Stomach smooth muscle (tissue), 2 donors: ENCODE measurements around the gene THAP4.
"Not testable (repeated sequence)": the region's sequence is repeated elsewhere in the genome, so short reads cannot be mapped to it uniquely, and the experiment has no call there.

Experiments
- H3K27ac ChIP-seq: one replicate; pipeline ENCODE4 v1.7.0; 2013; ENCODE audit warnings: mild to moderate bottlenecking, low read length, inconsistent platforms
- H3K27me3 ChIP-seq, 2 donors: one replicate each; pipeline ENCODE4 v1.7.0; 2013; ENCODE audit warnings: low read length in 2 of 2; ENCODE audit not compliant: insufficient read depth in 2 of 2, control insufficient read depth in 1 of 2
- H3K36me3 ChIP-seq, 2 donors: one replicate each; pipeline ENCODE4 v1.7.0; 2013; ENCODE audit warnings: low read length in 2 of 2; ENCODE audit not compliant: control insufficient read depth in 2 of 2, insufficient read depth in 2 of 2
- H3K4me1 ChIP-seq: one replicate; pipeline ENCODE4 v1.7.0; 2013; ENCODE audit warnings: low read length; ENCODE audit not compliant: control insufficient read depth, insufficient read depth
- H3K4me3 ChIP-seq, 2 donors: one replicate each; pipeline ENCODE4 v1.7.0; 2013; ENCODE audit warnings: low read length in 2 of 2
- H3K9ac ChIP-seq, 2 donors: one replicate each; pipeline ENCODE4 v1.7.0; 2013; ENCODE audit warnings: low read length in 2 of 2, mild to moderate bottlenecking in 1 of 2
- H3K9me3 ChIP-seq, 2 donors: one replicate each; pipeline ENCODE4 v1.7.0; 2013; ENCODE audit warnings: low read length in 2 of 2; ENCODE audit not compliant: control insufficient read depth in 2 of 2
- donor health status: healthy.
- donor health status: Pancreatic carcinoma.

The THAP4 gene

GRCh38 chr2:241579281-241579680 lies 57.7 kb downstream of the THAP4 start:
- H3K27ac ChIP-seq = no peak overlapping the region
- H3K9ac ChIP-seq = no peak overlapping the region
- peaks cover 12% of the 10 kb centered on the region for H3K4me1 ChIP-seq
- peaks cover 15 to 18% of the 10 kb centered on the region in 2 donors for H3K36me3 ChIP-seq
- H3K4me3 ChIP-seq = no peak overlapping the region
- peaks cover 0 to 4% of the 10 kb centered on the region in 2 donors for H3K9me3 ChIP-seq
- no peaks in the 10 kb centered on the region for H3K27me3 ChIP-seq

GRCh38 chr2:241577413-241578122 lies 59.4 kb downstream of the THAP4 start:
- peaks cover 12% of the 10 kb centered on the region for H3K4me1 ChIP-seq
- peaks cover 0 to 2% of the 10 kb centered on the region in 2 donors for H3K9me3 ChIP-seq
- H3K4me3 ChIP-seq = peak overlapping the region in 1 of 2 donors; percentile 35
- H3K27me3 ChIP-seq = no peaks in the 10 kb centered on the region
- peaks cover 5 to 16% of the 10 kb centered on the region in 2 donors for H3K36me3 ChIP-seq
- no peak overlapping the region for H3K27ac ChIP-seq
- H3K9ac ChIP-seq = no peak overlapping the region

GRCh38 chr2:241576293-241576654 lies 60.7 kb downstream of the THAP4 start:
- Histone ChIP-seq H3K36me3 (peaks cover 7 to 9% of the 10 kb centered on the region in 2 donors), H3K9ac (no peak overlapping the region), H3K27ac (no peak overlapping the region)

GRCh38 chr2:241575624-241576292 lies 61.2 kb downstream of the THAP4 start:
- H3K9me3 ChIP-seq = no peaks in the 10 kb centered on the region
- H3K4me1 ChIP-seq = peaks cover 12% of the 10 kb centered on the region
- no peak overlapping the region for H3K27ac ChIP-seq
- H3K9ac ChIP-seq = no peak overlapping the region
- H3K27me3 ChIP-seq = no peaks in the 10 kb centered on the region
- no peak overlapping the region for H3K4me3 ChIP-seq
- peaks cover 8 to 9% of the 10 kb centered on the region in 2 donors for H3K36me3 ChIP-seq

More at GRCh38 chr2:241576293-241576654, 60.7 kb downstream of the THAP4 start:
- Histone ChIP-seq H3K4me3 (no peak overlapping the region), H3K27me3 (no peaks in the 10 kb centered on the region), H3K9me3 (no peaks in the 10 kb centered on the region), H3K4me1 (peaks cover 12% of the 10 kb centered on the region)

- Histone ChIP-seq H3K9me3 (no peaks in the 10 kb centered on the region), H3K4me3 (no peak overlapping the region), H3K27me3 (no peaks in the 10 kb centered on the region), H3K36me3 (peaks cover 8 to 9% of the 10 kb centered on the region in 2 donors), H3K4me1 (peaks cover 12% of the 10 kb centered on the region), H3K9ac (no peak overlapping the region), H3K27ac (no peak overlapping the region)
Observed at GRCh38 chr2:241574911-241575623, 61.9 kb downstream of the THAP4 start.

GRCh38 chr2:241573741-241574140 lies 63.2 kb downstream of the THAP4 start:
- Histone ChIP-seq H3K4me3 (no peak overlapping the region), H3K4me1 (peaks cover 15% of the 10 kb centered on the region), H3K27me3 (no peaks in the 10 kb centered on the region), H3K9me3 (no peaks in the 10 kb centered on the region), H3K27ac (no peak overlapping the region), H3K9ac (no peak overlapping the region), H3K36me3 (peaks cover 8 to 9% of the 10 kb centered on the region in 2 donors)

GRCh38 chr2:241572915-241573651 lies 63.9 kb downstream of the THAP4 start:
- H3K4me3 ChIP-seq = not testable (repeated sequence)

GRCh38 chr2:241571821-241572620 lies 64.9 kb downstream of the THAP4 start:
- Histone ChIP-seq H3K36me3 (peaks cover 8 to 13% of the 10 kb centered on the region in 2 donors), H3K4me3 (no peak overlapping the region), H3K27ac (no peak overlapping the region)

More at GRCh38 chr2:241572915-241573651, 63.9 kb downstream of the THAP4 start:
- H3K36me3 ChIP-seq, H3K9me3 ChIP-seq, H3K27ac ChIP-seq, H3K9ac ChIP-seq, H3K27me3 ChIP-seq: not testable (repeated sequence)
- H3K4me1 ChIP-seq = peaks cover 19% of the 10 kb centered on the region

GRCh38 chr2:241570961-241571581 lies 65.9 kb downstream of the THAP4 start:
- H3K4me1 ChIP-seq = peaks cover 7% of the 10 kb centered on the region
- H3K4me3 ChIP-seq = no peak overlapping the region
- no peaks in the 10 kb centered on the region for H3K27me3 ChIP-seq
- no peak overlapping the region for H3K27ac ChIP-seq
- H3K9me3 ChIP-seq = no peaks in the 10 kb centered on the region
- peaks cover 8 to 13% of the 10 kb centered on the region in 2 donors for H3K36me3 ChIP-seq
- no peak overlapping the region for H3K9ac ChIP-seq

More at GRCh38 chr2:241571821-241572620, 64.9 kb downstream of the THAP4 start:
- Histone ChIP-seq H3K9me3 (no peaks in the 10 kb centered on the region), H3K4me1 (peaks cover 12% of the 10 kb centered on the region), H3K27me3 (no peaks in the 10 kb centered on the region), H3K9ac (no peak overlapping the region)
